H9 (cell line): ENCODE measurements around the gene P2RY8. TPM values are rescaled to one million over a fixed set of nuclear protein-coding genes. Genes with fewer than 3 reads are reported as not detected.

Experiments
- DNase-seq: peaks from one replicate; pipeline ENCODE4 v3.0.0-alpha.2; 2017
- H2AFZ ChIP-seq: one replicate; pipeline ENCODE4 v1.6.1; 2013; ENCODE audit warnings: mild to moderate bottlenecking, low read length, control low read depth, moderate library complexity
- H2AK5ac ChIP-seq: 2 replicates; pipeline ENCODE4 v1.6.1; 2013; ENCODE audit warnings: low read length, control low read depth, mixed read lengths; ENCODE audit not compliant: insufficient read length
- H2BK120ac ChIP-seq: one replicate; pipeline ENCODE4 v1.6.1; 2013; ENCODE audit warnings: low read depth, mild to moderate bottlenecking, low read length, control low read depth, inconsistent platforms; ENCODE audit not compliant: poor library complexity, severe bottlenecking
- H2BK12ac ChIP-seq: 2 replicates; pipeline ENCODE4 v1.6.1; 2013; ENCODE audit warnings: low read length, control low read depth, mixed read lengths, low read depth; ENCODE audit not compliant: insufficient read length
- H2BK15ac ChIP-seq: 2 replicates; pipeline ENCODE4 v1.6.1; 2013; ENCODE audit warnings: low read depth, low read length, control low read depth
- H2BK20ac ChIP-seq: one replicate; pipeline ENCODE4 v1.6.1; 2013; ENCODE audit warnings: low read depth, mild to moderate bottlenecking, low read length, control low read depth, inconsistent platforms; ENCODE audit not compliant: poor library complexity, severe bottlenecking
- H2BK5ac ChIP-seq: 2 replicates; pipeline ENCODE4 v1.6.1; 2013; ENCODE audit warnings: low read length, control low read depth, mixed read lengths; ENCODE audit not compliant: insufficient read length
- H3K14ac ChIP-seq: 2 replicates; pipeline ENCODE4 v1.6.1; 2013; ENCODE audit warnings: low read length, control low read depth; ENCODE audit not compliant: insufficient read depth
- H3K18ac ChIP-seq: 2 replicates; pipeline ENCODE4 v1.6.1; 2013; ENCODE audit warnings: low read depth, mild to moderate bottlenecking, mixed read lengths, low read length, control low read depth; ENCODE audit not compliant: insufficient read length
- H3K23ac ChIP-seq: 2 replicates; pipeline ENCODE4 v1.6.1; 2013; ENCODE audit warnings: low read length, control low read depth, mixed read lengths, low read depth; ENCODE audit not compliant: insufficient read length
- H3K23me2 ChIP-seq: 2 replicates; pipeline ENCODE4 v1.6.1; 2013; ENCODE audit warnings: low read depth, mild to moderate bottlenecking, mixed read lengths, low read length, control low read depth; ENCODE audit not compliant: insufficient read length, poor library complexity, severe bottlenecking
- H3K27ac ChIP-seq: 2 replicates; pipeline ENCODE4 v1.5.1; 2013; ENCODE audit warnings: low read length, control low read depth, mixed read lengths, low read depth; ENCODE audit not compliant: insufficient read length
- H3K27me3 ChIP-seq: 2 replicates; pipeline ENCODE4 v1.6.1; 2013; ENCODE audit warnings: low read length, control low read depth, inconsistent platforms; ENCODE audit not compliant: insufficient read depth
- H3K4ac ChIP-seq: 2 replicates; pipeline ENCODE4 v1.6.1; 2013; ENCODE audit warnings: low read depth, mild to moderate bottlenecking, control low read depth, inconsistent platforms, low read length, moderate library complexity
- H3K4me1 ChIP-seq: 2 replicates; pipeline ENCODE4 v1.6.1; 2013; ENCODE audit warnings: low read length, control low read depth, inconsistent platforms; ENCODE audit not compliant: insufficient read depth
- H3K4me2 ChIP-seq: 2 replicates; pipeline ENCODE4 v1.6.1; 2013; ENCODE audit warnings: low read length, control low read depth, mixed read lengths; ENCODE audit not compliant: insufficient read length, insufficient read depth
- H3K56ac ChIP-seq: 2 replicates; pipeline ENCODE4 v1.6.1; 2013; ENCODE audit warnings: low read depth, mild to moderate bottlenecking, mixed read lengths, low read length, control low read depth; ENCODE audit not compliant: insufficient read length
- H3K79me1 ChIP-seq: 2 replicates; pipeline ENCODE4 v1.6.1; 2013; ENCODE audit warnings: low read depth, mild to moderate bottlenecking, moderate library complexity, low read length, control low read depth, inconsistent platforms; ENCODE audit not compliant: insufficient read depth, poor library complexity, severe bottlenecking
- H3K79me2 ChIP-seq: 2 replicates; pipeline ENCODE4 v1.6.1; 2013; ENCODE audit warnings: low read length, control low read depth, inconsistent platforms; ENCODE audit not compliant: insufficient read depth
- H3K9ac ChIP-seq: 2 replicates; pipeline ENCODE4 v1.6.1; 2013; ENCODE audit warnings: low read length, control low read depth, mixed read lengths; ENCODE audit not compliant: insufficient read length; ENCODE audit errors: extremely low read depth
- H3K9me3 ChIP-seq: one replicate; pipeline ENCODE4 v1.6.1; 2013; ENCODE audit warnings: low read depth, low read length, inconsistent platforms; ENCODE audit not compliant: control insufficient read depth
- H3T11ph ChIP-seq: one replicate; pipeline ENCODE4 v1.6.1; 2013; ENCODE audit warnings: mild to moderate bottlenecking, low read length, control low read depth, inconsistent platforms
- H4K20me1 ChIP-seq: one replicate; pipeline ENCODE4 v1.6.1; 2013; ENCODE audit not compliant: control insufficient read depth, insufficient read length, insufficient read depth
- H4K5ac ChIP-seq: 2 replicates; pipeline ENCODE4 v1.6.1; 2013; ENCODE audit warnings: low read depth, mild to moderate bottlenecking, mixed read lengths, low read length, control low read depth; ENCODE audit not compliant: insufficient read length
- H4K8ac ChIP-seq: replicated peaks from 2 replicates; pipeline ENCODE4 v1.6.1; 2013; ENCODE audit warnings: low read length, control low read depth, mixed read lengths, low read depth; ENCODE audit not compliant: insufficient read length
- H4K91ac ChIP-seq: 2 replicates; pipeline ENCODE4 v1.6.1; 2013; ENCODE audit warnings: low read depth, mild to moderate bottlenecking, moderate library complexity, mixed read lengths, low read length, control low read depth; ENCODE audit not compliant: insufficient read length
- H3K27ac Mint-ChIP-seq, 3 experiments: 2 replicates in 2 of 3; 3 replicates in 1 of 3; pipeline ENCODE4 v1.8.0; 2020 to 2021; ENCODE audit warnings: mixed read lengths in 3 of 3, mild to moderate bottlenecking in 1 of 3, moderate library complexity in 1 of 3
- H3K27me3 Mint-ChIP-seq: 2 replicates; pipeline ENCODE4 v1.8.0; 2021; ENCODE audit warnings: low read depth, mild to moderate bottlenecking, moderate library complexity, mixed read lengths
- H3K36me3 Mint-ChIP-seq, 3 experiments: 2 replicates in 2 of 3; 3 replicates in 1 of 3; pipeline ENCODE4 v1.8.0; 2020 to 2021; ENCODE audit warnings: low read depth in 3 of 3, mixed read lengths in 3 of 3; ENCODE audit not compliant: insufficient read depth in 1 of 3
- H3K4me1 Mint-ChIP-seq, 2 experiments: 2 replicates each; pipeline ENCODE4 v1.8.0; 2020; ENCODE audit warnings: mixed read lengths in 2 of 2
- H3K4me3 Mint-ChIP-seq, 2 experiments: 2 replicates in 1 of 2; 3 replicates in 1 of 2; pipeline ENCODE4 v1.8.0; 2020 to 2021; ENCODE audit warnings: mild to moderate bottlenecking in 2 of 2, mixed read lengths in 2 of 2, moderate library complexity in 1 of 2
- H3K9me3 Mint-ChIP-seq, 2 experiments: 2 replicates in 1 of 2; 3 replicates in 1 of 2; pipeline ENCODE4 v1.8.0; 2020; ENCODE audit warnings: mild to moderate bottlenecking in 2 of 2, mixed read lengths in 2 of 2, moderate library complexity in 1 of 2
- WGBS: extraction: QIAGEN DNeasy Blood & Tissue Kit; methylation state at CpG from one replicate; pipeline ENCODE4 v1.1.7; 2013; ENCODE audit warnings: missing lambda C conversion rate, low lambda C conversion rate, mixed read lengths; ENCODE audit not compliant: insufficient read length; ENCODE audit errors: extremely low coverage; 5-methylcytosine and 5-hydroxymethylcytosine counted together
- total RNA-seq: library from RNA; stranded (reverse); gene quantifications from 2 replicates; pipeline ENCODE4 v1.2.1, GENCODE V29; 2021
- TF ChIP-seq, protein P1 (sequence below): fragments of 200-600 bp; sonication (generic); conservative IDR thresholded peaks from 3 replicates; pipeline ENCODE4 v1.8.0; 2021; ENCODE audit warnings: antibody characterized with exemption, mild to moderate bottlenecking

Gene P2RY8
- total RNA-seq, 1 experiment from 2014 or later: not detected

GRCh38 chrX:1477801-1478458, 59.1 kb downstream of the P2RY8 start:
- Histone ChIP-seq H3K4me2 (no peak overlapping the region), H4K20me1 (no peaks in the 10 kb centered on the region), H3K9me3 (no peaks in the 10 kb centered on the region), H3K4ac (no peak overlapping the region), H4K8ac (no peak overlapping the region), H4K5ac (no peak overlapping the region), H3K79me2 (no peaks in the 10 kb centered on the region), H3K23me2 (peaks cover 3% of the 10 kb centered on the region), H4K91ac (no peak overlapping the region), H2BK15ac (no peak overlapping the region), H2BK12ac (no peak overlapping the region), H3K79me1 (no peaks in the 10 kb centered on the region), H2AK5ac (no peak overlapping the region), H3T11ph (no peak overlapping the region), H2BK5ac (no peak overlapping the region), H2AFZ (no peak overlapping the region), H3K9ac (no peak overlapping the region), H2BK120ac (no peak overlapping the region), H3K4me1 (peaks cover 2% of the 10 kb centered on the region; the same call in 1 of the 2 replicates), H3K56ac (no peak overlapping the region), H3K27me3 (no peaks in the 10 kb centered on the region), H3K14ac (no peak overlapping the region), H3K18ac (no peak overlapping the region), H3K27ac (no peak overlapping the region), H3K23ac (no peak overlapping the region), H2BK20ac (no peak overlapping the region)
- TF ChIP-seq, protein P1, sequence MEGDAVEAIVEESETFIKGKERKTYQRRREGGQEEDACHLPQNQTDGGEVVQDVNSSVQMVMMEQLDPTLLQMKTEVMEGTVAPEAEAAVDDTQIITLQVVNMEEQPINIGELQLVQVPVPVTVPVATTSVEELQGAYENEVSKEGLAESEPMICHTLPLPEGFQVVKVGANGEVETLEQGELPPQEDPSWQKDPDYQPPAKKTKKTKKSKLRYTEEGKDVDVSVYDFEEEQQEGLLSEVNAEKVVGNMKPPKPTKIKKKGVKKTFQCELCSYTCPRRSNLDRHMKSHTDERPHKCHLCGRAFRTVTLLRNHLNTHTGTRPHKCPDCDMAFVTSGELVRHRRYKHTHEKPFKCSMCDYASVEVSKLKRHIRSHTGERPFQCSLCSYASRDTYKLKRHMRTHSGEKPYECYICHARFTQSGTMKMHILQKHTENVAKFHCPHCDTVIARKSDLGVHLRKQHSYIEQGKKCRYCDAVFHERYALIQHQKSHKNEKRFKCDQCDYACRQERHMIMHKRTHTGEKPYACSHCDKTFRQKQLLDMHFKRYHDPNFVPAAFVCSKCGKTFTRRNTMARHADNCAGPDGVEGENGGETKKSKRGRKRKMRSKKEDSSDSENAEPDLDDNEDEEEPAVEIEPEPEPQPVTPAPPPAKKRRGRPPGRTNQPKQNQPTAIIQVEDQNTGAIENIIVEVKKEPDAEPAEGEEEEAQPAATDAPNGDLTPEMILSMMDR: no peak
- Mint-ChIP-seq H3K27ac (no peak overlapping the region), H3K4me1 (peaks cover 8 to 9% of the 10 kb centered on the region in 2 experiments), H3K27me3 (peaks cover 8% of the 10 kb centered on the region), H3K4me3 (no peak overlapping the region), H3K9me3 (peaks cover 17 to 34% of the 10 kb centered on the region in 2 experiments), H3K36me3 (peaks cover 0 to 14% (median 3%) of the 10 kb centered on the region in 3 experiments; a peak in 3 of 7 replicates)
- WGBS: no CpG with 5 or more reads among the region's 8 CpGs
- no peak for DNase-seq
